Measurements from ENCODE around the gene TSC22D1.

TSC22D1 gene

GRCh38 chr13:44425041-44425814, 150.9 kb downstream of the TSC22D1 start:
- DNase-seq = no peak

DNA sequence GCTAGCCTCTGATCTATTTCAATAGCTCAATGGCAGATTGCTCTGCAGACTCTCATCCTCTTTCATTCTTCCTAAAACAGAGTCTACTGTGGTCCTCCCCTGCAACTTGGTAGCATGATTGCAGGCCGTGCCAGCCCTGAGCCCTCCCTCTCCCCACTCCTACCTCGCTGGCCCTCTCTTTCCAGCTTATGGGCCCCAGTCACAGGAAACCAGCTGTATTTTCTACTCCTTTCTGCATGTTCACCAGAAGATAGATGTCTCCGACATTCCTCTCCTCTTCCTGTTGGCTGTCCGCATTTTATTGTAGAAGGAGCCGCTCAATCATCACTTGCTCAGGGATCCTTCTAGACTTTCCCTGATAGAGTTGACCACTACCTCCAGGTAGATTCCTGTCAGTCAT, 152.3 kb downstream of the TSC22D1 start:
- DNase-seq = no peak

- DNase-seq = no peak
These were observed 153.1 kb downstream of the TSC22D1 start for GRCh38 chr13:44422755-44423643.

DNA sequence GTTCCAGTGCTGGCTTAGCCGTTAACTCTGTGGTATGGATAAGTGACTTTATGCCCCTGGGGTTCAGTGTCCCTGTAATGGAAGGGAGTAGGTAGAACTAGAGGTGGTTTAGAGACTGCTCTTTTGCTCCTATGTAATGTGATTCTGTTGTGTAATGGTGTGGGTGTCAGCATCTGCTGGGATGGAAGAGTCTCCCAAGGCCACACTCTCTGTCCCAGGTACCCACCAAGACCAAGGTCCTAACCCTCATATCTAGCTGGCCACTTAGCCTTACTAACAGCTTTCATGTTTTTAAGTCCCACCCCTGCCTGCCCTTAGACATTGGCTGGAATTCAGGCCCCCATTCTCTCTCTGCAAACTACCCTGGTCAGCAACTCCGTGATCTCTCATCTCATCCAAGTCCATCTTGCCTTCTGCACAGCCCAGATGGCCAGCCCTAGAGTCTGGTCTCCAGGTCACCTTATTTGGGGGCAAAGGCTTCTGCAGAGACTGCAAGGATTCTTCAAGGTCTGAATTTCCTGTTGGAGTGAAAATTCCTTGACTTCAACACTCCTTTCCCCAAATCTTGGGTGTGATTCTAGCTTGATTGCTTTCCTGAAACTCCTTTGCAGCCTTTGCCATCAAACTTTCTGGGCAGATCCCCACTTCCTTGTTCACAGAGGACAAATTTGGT, 154.1 kb downstream of the TSC22D1 start:
- no peak for DNase-seq

DNA sequence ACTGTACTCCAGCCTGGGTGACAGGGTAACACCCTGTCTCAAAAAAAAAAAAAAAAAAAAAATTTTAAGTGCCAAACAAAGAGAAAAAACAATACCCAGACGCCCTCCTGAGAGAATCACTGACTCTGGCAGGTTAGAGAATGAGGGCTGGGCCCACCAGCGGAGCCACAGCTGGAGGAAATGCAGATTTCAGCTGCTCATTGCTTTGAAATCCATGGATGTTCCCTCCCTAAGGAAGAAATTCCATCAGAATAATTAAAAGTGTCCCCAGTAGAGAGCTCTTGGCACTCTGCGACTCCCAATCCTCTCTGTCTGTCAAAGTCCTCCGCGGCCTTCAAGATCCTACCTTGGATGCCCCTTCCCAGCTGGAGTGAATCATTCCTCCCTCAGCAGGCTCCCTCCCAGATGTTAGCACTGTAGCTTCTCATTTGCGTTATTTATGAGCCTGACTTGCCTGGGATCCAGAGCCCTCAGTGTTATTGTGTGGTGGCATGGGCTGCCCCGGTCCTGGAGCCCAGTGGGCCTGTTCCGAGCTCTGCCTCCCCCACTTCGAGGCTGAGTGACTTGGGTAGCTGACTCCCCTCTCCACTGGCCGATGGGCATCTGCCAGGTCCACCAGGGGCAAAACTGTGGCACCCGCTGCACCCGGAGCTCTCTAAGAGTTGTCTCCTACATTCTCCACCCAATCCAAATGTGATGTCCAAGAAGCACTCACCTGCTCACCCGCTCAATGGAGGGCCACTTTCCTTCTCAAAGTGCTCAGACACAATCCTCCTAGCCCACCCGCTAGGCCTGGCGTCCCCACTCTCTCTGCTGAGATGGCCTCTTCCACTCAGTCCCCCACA, 155.5 kb downstream of the TSC22D1 start:
- peak; percentile 26 for DNase-seq

GRCh38 chr13:44417876-44418275, 158.3 kb downstream of the TSC22D1 start:
- no peak for DNase-seq

DNA sequence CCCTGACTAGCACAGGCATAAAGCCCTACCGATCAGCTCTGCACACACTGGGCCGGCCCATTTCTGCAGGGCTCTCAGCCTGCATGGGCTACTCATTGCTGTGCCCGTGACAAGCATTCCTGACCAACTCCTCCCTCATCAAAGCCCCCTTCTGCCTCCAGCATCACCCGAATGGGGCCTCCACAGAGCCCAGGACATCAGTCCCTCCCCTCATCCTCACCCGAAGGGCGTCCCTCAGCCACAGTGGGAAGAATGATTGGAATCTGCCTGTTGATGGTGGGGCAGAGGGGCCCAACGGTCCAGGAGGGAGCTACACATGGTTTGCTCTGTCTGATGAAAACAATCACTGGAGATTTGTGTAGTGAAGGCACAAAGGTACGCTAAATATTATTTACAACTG, 158.7 kb downstream of the TSC22D1 start:
- DNase-seq = no peak

- DNase-seq = no peak
These were observed 159.4 kb downstream of the TSC22D1 start for GRCh38 chr13:44416744-44417143.

DNA sequence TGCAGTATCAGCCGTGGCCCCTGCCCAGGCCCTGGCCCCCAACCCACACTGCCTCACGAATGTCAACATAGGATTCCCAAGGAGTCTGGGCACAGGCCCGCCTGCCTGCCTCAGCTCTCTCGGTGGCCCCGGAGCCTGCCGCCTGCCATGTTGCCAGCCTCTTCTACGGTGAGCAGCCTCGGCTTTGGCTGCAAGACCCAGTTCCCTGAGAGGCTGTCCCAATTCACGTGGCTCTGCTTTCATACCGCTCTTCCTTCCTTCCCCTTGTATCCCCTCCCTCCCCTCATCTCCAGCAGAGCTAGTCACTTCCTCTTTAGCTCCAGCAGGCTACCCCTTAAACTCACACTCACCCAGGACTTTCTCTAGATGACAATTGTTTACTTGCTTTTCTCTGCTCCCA, 159.8 kb downstream of the TSC22D1 start:
- DNase-seq = no peak

DNA sequence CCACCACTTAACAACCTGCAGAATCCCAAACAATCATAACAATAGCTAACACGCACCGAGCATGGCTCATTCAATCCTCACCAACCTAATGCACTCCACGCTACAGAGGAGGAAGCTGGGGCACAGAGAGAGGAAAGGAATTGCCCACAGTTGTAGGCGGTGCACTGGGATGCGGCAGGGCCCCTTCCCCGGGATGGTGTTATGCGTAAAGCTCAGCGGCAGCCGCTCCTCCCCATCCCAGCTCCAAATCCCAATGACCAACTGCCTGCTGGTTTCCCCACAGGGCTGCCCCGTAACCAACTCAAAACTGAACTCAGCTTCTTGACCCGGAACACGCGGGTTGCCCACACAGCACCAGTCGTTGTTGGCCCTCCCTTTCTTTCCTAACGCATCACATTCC, 160.3 kb downstream of the TSC22D1 start:
- DNase-seq = no peak

GRCh38 chr13:44414716-44415115, 161.4 kb downstream of the TSC22D1 start:
- no peak for DNase-seq

DNA sequence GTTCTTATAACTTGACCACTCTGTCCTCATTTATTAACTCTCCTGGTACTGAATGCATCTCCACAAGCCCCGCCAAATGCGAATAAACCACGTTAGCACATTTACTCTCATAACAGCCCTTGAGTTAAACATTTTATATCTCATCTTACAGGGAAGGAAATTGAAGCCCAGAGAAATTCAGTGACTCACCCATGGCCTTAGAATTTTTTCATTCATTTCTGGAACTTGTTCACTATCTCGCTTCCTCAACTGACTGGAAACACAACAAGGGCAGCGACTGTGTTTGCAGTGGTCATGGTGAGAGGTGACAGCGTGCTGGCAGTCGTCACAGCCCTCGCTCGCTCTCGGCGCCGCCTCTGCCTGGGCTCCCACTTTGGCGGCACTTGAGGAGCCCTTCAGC, 163.0 kb downstream of the TSC22D1 start:
- no peak for DNase-seq

- no peak for DNase-seq
These were observed 163.7 kb downstream of the TSC22D1 start for GRCh38 chr13:44412346-44412935.

DNA sequence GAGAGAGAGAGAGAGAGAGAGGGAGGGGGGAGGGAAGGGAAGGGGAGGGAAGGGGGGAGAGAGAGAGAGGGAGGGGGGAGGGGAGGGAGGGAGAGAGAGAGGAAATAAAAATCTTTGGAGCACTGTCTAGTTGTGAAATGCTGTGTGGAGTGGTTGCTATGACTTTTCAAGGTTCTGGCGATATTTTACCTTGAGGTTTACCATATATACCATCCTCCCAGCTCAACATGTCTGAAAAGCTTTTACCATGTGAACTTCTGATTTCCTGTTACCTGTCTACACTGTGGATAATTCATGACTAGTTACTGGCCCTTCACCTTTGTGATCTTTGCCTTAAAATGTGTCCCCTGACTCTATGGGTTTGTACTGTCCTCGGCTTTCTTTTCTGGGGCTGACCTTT, 164.3 kb downstream of the TSC22D1 start:
- no peak for DNase-seq

GRCh38 chr13:44410328-44410859, 165.7 kb downstream of the TSC22D1 start:
- no peak for DNase-seq

- no peak for DNase-seq
These were observed 166.5 kb downstream of the TSC22D1 start for GRCh38 chr13:44409595-44409994.

DNA sequence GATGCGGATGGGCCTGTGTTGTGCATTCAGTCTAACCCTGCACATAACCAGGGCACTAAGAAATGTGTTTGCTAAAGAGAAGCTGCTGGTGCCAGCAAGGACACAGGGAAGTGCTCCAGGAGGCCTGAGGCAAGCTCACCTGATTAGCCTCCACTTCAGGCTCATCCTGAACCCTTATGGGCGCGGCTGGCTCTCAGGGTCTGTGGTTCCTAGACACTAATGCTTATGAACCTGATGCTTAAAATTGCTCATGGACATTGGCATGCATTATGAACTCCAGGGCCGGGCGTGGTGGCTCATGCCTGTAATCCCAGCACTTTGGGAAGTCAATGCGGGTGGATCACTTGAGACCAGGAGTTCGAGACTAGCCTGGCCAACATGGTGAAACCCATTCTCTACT, 168.2 kb downstream of the TSC22D1 start:
- DNase-seq = no peak

GRCh38 chr13:44407379-44407778, 168.8 kb downstream of the TSC22D1 start:
- DNase-seq = no peak

DNA sequence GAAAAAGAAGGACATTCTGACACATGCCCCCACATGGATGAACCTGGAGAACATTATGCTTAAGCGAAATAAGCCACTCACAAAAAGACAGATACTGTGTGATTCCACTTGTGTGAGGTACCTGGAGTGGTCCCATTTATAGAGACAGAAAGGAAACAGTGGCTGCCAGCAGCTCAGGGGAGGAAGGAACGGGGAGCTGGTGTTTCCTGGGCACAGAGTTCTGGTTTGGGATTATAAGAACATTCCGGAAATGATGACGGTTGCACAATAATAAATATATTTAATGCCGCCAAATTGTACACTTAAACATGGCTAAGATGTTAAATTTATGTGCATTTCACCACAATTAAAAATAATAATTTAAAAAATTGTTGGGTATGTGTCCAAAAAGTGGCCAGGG, 169.5 kb downstream of the TSC22D1 start:
- DNase-seq = no peak

GRCh38 chr13:44404261-44405132, 171.6 kb downstream of the TSC22D1 start:
- DNase-seq = no peak
